HG03457 (cell line): ENCODE measurements around the gene ZSCAN5C.
"Not testable (repeated sequence)": the region's sequence is repeated elsewhere in the genome, so short reads cannot be mapped to it uniquely, and the experiment has no call there.

Source experiments
- ATAC-seq: cut with Tn5 transposase; IDR thresholded peaks from one replicate; pipeline ENCODE4 v1.9.1; 2021; ENCODE audit warnings: moderate number of reproducible peaks; ENCODE audit not compliant: unreplicated experiment

The ZSCAN5C gene, protein sequence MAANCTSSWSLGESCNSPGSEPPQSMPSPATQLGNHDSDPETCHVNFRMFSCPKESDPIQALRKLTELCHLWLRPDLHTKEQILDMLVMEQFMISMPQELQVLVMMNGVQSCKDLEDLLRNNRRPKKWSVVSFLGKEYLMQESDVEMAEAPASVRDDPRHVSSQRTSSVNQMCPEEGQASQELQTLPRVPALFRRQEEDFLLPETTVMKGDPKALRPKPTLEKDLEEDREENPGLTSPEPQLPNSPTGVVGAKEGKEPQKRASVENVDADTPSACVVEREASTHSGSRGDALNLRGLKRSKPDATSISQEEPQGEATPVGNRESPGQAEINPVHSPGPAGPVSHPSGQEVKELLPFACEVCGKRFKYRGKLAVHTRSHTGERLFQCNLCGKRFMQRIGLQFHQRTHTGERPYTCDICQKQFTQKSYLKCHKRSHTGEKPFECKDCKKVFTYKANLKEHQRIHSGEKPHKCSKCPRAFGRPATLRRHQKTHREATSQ

DNA sequence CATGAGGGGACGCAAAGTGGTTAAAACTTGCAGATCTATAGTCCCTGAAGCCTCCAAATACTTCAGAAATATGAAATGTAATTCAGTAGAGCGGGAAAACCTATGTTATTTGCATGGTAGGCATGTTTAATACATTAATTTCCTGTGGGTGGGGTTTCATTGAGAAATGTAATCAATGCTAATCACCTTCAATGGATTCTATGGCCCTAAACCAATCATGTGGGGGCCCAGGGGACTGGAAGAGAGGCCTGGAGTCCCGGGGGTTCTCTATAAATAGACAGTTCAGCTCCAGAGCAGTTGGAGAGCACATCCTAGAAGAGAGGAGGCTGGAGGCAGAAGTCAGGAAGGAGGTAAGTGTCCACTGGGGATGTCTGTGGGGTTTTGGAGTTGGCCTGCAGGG lies at the start of gene ZSCAN5C:
Gene ZSCAN5C (plus strand): TSS at position 301 of the 400 bp plus-strand sequence. CDS start 3,641 bp downstream, outside the sequence.
- ATAC-seq, result no peak

DNA sequence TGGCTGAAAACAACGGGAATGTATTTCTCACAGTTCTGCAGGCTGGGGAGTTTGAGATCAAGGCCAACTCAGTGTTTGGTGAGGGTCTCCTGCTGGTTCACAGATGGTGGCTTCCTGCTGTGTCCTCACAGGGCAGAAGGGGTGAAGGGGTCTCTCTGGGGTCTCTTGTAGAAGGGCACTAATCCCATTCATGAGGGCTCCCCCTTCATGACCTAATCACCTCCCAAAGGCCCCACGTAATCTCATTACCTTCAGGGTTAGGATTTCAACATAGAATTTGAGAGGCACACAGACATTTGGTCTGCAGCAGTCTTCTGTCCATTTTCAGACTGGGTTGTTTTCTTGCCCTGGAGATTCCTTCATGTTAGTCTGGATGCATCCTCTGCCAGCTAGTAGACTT lies 49.4 kb upstream of the ZSCAN5C start:
- ATAC-seq, result no peak

DNA sequence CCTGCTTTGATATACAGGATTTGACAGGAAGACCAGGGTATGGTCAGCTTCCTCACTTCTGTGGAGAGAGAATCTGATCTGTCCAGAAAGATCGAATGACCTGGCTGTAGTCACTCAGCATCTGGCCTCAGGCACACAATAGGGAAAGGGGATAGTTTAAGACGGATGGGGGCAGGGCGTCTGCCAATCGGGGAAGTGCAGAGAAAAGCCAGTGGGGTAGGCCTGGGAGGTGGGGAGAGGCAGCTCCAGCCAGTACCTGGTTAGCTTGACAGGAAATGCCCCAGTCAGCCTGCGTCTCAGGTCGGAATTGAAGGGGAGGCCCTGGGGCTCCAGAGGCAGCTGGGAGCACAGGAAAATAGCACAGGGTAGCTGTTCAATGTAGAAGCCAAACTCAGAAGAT lies 48.6 kb upstream of the ZSCAN5C start:
- no peak for ATAC-seq

DNA sequence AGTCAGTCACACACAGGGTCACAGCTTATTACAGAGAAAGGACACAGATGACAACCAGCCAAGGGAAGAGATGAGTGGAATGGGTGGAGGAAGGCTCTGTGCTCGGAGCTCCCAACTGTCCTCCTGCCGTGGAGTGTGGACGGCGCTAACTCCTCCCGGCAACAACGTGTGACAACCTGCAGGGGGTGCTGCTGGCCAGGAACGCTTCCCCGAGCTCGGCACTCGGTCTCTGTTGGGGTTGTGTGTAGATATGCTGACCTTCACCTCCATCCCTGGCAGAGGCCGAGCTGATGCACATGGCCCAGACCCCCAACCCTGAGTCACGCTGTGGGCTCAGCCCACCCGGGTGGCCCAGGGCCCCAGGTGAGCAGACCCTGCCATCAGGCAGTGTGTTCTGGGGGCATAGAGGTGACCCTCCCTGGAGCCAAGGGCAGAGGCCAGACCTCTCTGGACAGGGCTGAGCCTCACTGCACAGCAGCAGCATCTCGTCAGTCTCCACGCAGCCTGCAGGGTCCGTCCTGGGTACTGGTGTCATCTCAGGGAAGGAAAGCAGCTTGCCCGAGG lies 46.9 kb upstream of the ZSCAN5C start:
- no peak for ATAC-seq

DNA sequence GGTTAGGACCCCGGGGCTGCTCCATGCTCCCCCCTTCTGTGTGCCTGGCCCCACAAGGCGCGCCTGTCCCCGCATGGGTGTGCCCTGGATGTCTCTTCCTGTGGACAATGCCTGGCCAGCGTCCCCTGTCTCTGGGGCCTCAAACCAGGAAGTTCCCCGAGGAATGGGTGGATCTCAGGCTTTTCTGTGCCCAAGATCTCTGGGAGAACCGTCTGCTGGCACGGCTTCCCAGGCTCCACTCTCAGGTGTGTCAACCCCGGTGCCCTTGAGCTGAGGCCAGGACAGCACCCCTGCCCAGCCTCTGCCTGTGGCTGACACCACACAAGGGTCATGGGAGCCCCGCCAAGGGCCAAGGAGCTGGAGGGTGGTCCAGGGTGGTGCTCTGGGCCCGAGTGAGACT lies 45.3 kb upstream of the ZSCAN5C start:
- ATAC-seq, result no peak

DNA sequence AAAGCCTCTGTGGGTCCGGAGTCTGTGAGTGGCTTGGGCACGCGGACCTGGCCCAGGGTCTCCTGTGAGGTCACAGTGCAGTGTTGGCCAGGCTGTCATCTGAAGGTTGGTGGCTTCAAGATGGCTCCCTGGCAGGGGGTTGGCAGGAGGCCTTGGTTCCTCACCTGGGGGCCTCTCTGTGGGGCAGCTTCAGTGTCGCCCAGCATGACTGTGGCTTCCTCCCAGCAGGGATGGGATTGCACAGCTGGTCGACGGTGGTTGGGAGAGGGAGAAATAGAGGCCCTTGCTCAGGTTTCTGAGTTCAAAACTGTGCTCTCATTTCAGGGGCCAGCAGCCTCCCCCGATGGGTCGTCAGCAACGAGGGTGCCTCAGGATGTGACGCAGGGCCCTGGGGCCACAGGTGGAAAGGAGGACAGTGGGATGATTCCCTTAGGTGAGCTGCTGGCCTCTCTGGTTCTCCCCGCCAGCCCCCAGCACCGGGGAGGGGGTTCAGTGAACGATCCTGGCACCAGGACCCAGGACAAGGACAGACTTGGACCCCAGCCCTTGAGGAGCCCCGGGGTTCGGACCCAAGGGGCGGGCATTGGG lies 43.8 kb upstream of the ZSCAN5C start:
- ATAC-seq, result no peak

DNA sequence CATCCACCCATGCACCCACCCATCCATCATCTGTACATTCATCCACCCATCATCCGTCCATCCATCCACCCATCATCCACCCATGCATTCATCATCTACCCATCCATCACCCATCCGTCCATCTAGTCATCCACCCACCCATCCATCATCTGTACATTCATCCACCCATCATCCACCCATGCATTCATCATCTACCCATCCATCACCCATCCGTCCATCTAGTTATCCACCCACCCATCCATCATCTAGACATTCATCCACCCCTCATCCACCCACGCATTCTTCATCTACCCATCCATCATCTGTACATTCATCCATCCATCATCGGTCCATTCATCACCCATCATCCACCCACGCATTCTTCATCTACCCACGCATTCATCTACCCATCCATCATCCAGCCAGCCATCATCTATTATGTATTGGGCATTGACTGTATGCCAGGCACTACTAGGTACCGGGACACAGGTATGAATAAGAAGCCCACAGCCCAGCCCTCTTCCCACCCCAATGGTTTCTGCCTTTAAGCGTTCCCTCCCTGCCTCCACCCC lies 43.0 kb upstream of the ZSCAN5C start:
- ATAC-seq, result no peak

DNA sequence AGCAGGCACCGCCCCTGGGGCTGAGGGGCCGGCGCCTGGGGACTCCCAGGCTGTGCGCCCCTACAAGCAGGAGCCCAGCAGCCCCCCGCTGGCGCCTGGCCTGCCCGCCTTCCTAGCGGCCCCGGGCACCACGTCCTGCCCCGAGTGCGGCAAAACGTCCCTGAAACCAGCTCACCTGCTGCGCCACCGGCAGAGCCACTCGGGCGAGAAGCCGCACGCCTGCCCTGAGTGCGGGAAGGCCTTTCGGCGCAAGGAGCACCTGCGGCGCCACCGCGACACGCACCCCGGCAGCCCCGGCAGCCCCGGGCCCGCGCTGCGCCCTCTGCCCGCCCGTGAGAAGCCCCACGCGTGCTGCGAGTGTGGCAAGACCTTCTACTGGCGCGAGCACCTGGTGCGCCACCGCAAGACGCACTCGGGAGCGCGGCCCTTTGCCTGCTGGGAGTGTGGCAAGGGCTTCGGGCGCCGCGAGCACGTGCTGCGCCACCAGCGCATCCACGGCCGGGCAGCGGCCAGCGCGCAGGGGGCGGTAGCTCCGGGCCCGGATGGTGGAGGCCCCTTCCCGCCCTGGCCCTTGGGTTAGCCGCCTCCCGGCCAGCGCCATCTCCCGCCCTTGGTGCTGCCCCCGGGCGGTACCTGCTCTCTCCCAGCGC lies 42.3 kb upstream of the ZSCAN5C start:
- ATAC-seq, result no peak

DNA sequence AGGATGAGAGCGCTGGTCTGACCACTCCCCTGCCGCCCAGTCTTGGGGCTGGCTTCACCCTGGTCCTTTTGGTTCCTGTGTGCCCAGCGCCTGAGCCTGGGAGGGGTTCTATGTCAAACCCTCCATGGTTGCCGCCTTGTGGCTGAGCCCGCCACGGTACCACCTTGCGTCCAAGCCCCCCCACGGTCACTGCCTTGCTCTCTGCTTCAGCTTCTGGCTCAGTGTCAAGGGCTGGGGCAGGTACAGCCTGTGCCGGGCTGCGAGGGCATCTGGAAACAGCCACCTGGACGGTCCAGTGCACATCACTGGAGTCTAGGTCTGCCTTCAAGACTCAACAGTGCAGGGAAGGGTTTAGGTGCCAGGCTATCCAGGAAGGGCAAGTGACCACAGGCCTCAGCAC lies 40.5 kb upstream of the ZSCAN5C start:
- ATAC-seq, result no peak

DNA sequence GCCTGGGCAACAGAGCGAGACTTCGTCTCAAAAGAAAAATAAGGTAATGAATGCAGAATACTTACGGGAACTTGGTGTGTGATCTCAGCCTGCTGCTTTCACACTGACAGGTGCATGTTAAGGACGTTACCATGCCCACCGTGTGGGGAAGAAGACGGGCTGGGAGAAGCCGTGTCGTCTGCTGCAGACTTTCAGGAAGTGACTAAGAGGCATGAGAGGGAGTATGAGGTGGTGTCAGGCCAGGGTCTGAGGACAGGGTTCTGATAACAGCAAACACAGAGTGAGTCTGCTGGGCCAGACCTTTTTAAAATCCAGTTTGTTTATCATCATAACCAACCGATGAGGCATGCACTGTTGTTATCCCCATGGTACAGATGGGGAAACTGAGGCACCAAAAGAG lies 39.8 kb upstream of the ZSCAN5C start:
- ATAC-seq, result no peak

DNA sequence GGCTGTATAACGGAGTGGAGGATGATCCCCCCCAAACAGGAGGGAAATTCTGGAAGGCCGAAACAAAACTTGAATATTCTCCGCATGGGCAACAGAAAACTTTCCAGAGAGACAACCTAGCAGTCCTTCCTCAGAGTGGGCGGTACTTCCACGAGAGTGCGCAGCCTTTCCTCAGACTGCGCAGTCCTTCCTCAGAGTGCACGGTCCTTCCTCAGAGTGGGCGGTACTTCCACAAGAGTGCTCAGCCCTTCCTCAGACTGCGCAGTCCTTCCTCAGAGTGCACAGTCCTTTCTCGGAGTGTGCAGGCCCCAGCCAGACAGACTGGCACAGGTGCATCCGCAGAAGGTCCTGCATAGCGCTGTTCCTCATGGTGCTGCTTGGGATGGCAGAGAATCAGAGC lies 39.0 kb upstream of the ZSCAN5C start:
- ATAC-seq, result no peak

DNA sequence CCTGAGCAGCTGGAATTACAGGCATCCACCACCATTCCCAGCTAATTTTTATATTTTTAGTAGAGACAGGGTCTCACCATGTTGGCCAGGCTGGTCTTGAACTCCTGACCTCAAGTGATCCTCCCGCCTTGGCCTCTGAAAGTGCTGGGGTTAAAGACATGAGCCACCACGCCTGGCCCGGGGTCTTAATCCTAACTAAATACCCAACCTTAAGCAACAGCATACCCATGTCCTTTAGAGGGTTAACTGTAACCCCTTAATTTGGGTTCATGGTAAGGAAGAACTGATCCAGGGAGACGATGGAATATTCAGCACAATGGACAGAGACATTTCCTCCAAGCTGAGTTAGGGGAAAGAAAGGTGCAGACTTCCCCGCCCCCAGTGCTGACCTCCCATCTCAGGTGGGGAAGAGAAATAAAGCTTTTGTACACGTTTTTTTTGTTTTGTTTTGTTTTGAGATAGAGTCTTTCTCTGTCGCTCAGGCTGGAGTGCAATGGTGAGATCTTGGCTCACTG lies 35.0 kb upstream of the ZSCAN5C start:
- no peak for ATAC-seq

DNA sequence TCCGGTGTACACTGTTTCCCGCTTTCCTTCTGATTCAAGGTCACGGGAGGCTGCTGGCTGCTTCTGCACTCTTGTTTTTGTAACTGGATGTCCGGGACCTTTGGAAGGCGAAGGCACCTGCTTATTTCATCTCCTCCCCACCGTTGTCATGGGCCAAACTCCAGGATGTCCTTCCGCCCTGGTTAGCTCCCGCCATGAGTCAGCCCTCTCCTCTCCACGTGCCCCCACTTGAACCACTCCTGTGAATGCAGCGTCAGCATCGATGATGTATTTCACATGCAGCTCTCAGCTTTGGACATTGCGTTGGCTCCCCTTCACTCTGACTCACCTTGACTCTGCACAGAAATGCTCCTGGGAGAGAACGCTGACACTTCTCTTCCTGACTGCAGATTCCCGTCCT lies 31.8 kb upstream of the ZSCAN5C start:
- no peak for ATAC-seq

DNA sequence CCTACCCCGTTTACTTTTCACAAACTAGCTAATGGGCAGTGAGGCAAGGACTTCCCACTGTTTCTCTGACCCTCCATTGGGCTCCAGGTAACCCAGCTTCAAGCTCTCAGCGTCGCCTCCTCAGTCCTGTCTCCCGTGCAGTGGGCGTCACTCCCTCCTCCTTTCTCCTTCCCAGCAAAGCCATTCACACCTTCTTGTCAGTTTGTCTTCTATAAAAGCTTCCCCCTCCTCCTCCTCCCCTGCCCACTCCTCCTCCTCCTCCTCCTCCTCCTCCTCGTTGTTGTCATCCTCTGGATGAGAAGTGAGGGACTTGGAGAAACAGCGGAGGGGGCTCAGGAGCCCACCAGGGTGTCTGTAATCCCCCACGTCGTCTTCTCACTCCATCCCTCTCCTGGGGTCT lies 28.0 kb upstream of the ZSCAN5C start:
- no peak for ATAC-seq

DNA sequence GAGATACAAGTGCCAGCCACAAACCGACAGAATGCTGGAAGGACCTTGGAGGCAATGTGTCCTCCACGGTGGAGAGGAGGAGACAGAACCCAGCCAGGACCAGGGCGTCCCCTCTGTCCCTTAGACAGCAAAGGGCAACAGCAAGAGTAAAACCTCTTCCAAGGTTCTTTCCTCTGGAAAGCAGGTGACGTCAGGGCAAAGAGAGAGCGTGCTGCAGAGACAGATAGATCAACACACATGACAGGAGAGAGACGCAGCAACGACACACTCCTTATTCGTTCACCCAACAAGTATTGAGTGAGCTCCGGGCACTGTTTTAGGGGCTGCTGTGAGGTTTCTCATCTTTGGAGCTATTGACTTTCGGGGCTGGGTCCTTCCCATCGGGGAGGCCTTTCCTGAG lies 27.5 kb upstream of the ZSCAN5C start:
- no peak for ATAC-seq

DNA sequence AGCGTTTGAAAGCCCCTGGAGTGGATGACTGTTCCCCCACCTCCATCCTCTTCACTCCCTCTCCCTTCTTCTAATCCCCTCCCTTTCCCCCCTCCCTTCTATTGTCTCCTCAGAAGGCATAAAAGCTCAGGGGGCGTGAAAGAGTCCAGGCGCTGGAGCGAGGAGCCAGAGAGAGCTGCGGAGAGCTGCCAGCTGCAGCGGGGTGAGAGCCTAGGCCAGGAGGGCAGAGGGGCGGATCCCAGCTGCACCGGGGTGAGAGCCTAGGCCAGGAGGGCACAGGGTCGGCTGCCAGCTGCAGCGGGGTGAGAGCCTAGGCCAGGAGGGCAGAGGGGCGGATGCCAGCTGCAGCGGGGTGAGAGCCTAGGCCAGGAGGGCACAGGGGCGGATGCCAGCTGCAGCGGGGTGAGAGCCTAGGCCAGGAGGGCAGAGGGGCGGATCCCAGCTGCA lies 26.2 kb upstream of the ZSCAN5C start, which contains the start of gene GALP:
Gene GALP (plus strand): TSS at position 148 of the 447 bp plus-strand sequence. CDS start 1,101 bp downstream, outside the sequence.
- ATAC-seq, result not testable (repeated sequence)

DNA sequence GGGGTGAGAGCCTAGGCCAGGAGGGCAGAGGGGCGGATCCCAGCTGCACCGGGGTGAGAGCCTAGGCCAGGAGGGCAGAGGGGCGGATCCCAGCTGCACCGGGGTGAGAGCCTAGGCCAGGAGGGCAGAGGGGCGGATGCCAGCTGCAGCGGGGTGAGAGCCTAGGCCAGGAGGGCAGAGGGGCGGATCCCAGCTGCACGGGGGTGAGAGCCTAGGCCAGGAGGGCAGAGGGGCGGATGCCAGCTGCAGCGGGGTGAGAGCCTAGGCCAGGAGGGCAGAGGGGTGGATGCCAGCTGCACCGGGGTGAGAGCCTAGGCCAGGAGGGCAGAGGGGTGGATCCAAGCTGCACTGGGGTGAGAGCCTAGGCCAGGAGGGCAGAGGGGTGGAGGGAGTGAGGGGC lies 25.8 kb upstream of the ZSCAN5C start:
- ATAC-seq, result not testable (repeated sequence)

DNA sequence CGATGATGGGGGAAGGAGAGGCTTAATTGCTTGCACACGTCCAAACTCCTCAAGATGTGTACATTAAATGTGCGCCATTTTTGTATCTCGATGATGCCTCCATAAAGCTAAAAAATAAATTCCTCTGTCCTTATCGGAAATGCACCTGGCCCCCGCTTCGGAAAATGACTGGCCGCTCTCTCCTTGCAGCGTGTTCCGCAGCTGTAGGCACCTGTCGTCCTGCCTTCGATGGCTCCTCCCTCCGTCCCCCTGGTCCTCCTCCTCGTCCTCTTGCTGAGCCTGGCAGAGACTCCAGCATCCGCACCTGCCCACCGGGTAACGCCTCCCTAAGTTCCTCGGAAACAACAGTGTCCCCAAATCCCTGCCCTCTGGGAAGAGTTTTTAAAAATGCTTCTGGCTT lies 25.2 kb upstream of the ZSCAN5C start:
- ATAC-seq, result no peak

DNA sequence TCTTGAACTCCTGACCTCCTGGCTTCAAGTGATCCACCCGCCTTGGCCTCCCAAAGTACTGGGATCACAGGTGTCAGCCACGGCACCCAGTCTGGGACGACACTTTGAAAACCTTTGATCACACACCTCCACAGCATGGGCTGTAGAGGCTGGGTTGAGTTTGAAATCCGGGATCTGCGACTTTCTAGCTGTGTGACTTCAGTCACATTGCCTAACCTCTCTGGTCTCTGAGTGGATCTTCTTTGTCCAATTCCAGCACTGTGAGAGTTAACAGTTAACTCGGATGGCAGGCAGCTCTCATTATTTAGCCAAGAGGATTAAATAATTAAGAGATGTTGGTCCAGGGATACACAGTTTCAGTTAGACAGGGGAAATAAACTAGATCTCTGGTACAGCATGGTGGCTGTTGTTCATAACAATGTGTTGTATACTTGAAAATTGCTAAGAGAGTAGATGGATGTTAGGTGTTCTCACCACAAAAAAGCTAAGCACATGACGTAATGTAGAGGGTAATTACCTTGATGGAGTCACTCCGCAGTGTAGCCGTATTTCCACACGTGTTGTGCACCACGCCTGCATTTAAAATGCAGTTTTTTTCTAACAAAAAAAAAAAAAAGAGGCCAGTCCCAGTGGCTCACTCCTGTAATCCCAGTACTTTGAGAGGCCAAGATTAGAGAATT lies 24.4 kb upstream of the ZSCAN5C start:
- ATAC-seq, result no peak

DNA sequence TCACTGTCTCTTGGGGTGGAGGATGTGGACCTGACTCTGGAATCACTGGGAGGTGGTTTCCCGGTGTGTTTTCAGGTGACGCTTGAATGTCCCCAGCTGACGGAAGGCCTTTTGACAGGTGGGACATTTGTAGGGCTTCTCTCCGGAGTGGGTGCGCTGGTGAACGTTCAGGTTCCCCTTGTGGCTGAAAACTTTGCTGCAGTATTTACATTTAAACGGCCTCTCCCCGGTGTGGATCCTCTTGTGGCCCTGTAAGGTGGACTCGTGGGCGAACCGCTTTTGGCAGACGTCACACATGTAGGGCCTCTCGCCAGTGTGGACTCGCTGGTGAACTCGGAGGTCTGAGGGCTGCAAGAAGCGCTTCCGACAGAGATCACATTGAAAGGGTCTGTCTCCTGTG lies 12.3 kb upstream of the ZSCAN5C start:
- no peak for ATAC-seq
